Breast epithelium (tissue), 3 donors: Measurements from ENCODE around the gene INO80E.

Source experiments
- POLR2A ChIP-seq: fragments of 450-650 bp; IDR thresholded peaks from one replicate; pipeline ENCODE4 v1.6.1; 2016; ENCODE audit warnings: antibody characterized with exemption, mild to moderate bottlenecking, moderate library complexity
- POLR2AphosphoS5 ChIP-seq, 3 donors: sonication (generic); formaldehyde crosslinking; IDR thresholded peaks; one replicate each; pipeline ENCODE4 v1.6.1; 2017; ENCODE audit warnings: antibody characterized with exemption in 3 of 3
- TF ChIP-seq, protein P1 (sequence below), 3 donors: fragments of 450-650 bp; IDR thresholded peaks; one replicate each; pipeline ENCODE4 v1.5.1; 2016 to 2017; ENCODE audit warnings: antibody characterized with exemption in 3 of 3, mild to moderate bottlenecking in 3 of 3, moderate library complexity in 3 of 3

DNA sequence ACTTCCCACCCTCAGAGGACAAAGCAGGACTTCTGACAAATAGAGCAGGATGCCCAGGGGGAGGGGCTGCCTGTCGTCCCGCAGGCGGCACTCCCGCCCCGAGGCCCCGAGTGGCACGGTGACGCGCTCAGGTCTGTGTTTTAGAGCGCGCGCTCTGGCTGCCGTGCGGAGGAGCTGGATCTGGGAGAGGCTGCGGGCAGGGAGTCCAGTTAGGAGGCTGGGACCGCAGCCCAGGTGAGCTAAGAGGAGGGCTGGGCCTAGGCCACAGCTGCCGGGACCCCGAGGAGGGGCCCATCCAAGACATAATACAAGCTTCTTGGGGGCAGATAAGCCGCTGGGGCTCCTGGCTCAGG, 8.4 kb downstream of the INO80E start:
- TF ChIP-seq, protein P1, sequence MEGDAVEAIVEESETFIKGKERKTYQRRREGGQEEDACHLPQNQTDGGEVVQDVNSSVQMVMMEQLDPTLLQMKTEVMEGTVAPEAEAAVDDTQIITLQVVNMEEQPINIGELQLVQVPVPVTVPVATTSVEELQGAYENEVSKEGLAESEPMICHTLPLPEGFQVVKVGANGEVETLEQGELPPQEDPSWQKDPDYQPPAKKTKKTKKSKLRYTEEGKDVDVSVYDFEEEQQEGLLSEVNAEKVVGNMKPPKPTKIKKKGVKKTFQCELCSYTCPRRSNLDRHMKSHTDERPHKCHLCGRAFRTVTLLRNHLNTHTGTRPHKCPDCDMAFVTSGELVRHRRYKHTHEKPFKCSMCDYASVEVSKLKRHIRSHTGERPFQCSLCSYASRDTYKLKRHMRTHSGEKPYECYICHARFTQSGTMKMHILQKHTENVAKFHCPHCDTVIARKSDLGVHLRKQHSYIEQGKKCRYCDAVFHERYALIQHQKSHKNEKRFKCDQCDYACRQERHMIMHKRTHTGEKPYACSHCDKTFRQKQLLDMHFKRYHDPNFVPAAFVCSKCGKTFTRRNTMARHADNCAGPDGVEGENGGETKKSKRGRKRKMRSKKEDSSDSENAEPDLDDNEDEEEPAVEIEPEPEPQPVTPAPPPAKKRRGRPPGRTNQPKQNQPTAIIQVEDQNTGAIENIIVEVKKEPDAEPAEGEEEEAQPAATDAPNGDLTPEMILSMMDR (IDR thresholded peaks at IDR 0.05), result no peak
- TF ChIP-seq POLR2A (no peak), POLR2AphosphoS5 (IDR thresholded peaks at IDR 0.05) (no peak)
